Calu3 (cell line): ENCODE data around the gene ECHDC1. TPM values are rescaled to one million over a fixed set of nuclear protein-coding genes. Genes with fewer than 3 reads are reported as not detected.

Experiments
- Bru-seq: library from RNA; stranded (reverse); fragments of 400-500 nt; gene quantifications from one replicate; lab custom pipeline; 2021; lab: Mats Ljungman, UMichigan
- BruChase-seq, 2 experiments: library from RNA; stranded (reverse); fragments of 400-500 nt; gene quantifications; one replicate each; lab custom pipeline; 2021; lab: Mats Ljungman, UMichigan
- BruUV-seq: library from RNA; stranded (reverse); fragments of 400-500 nt; replicated peaks from 2 replicates; lab custom pipeline; 2021; lab: Mats Ljungman, UMichigan
- CTCF ChIA-PET: fragments of 300-600 bp; sonication (Branson Sonifier 250); formaldehyde crosslinking; loops from one replicate; lab custom pipeline; 2022; ENCODE audit warnings: antibody characterized with exemption; lab: Charles Lee
- DNase-seq: peaks from one replicate; pipeline ENCODE4 v3.0.0; 2022
- H3K27ac Mint-ChIP-seq: one replicate; pipeline ENCODE4 v1.8.0; 2022; ENCODE audit warnings: mixed read lengths; ENCODE audit not compliant: unreplicated experiment
- H3K27me3 Mint-ChIP-seq: one replicate; pipeline ENCODE4 v1.8.0; 2022; ENCODE audit warnings: mixed read lengths; ENCODE audit not compliant: unreplicated experiment
- H3K36me3 Mint-ChIP-seq: one replicate; pipeline ENCODE4 v1.8.0; 2022; ENCODE audit warnings: mild to moderate bottlenecking, moderate library complexity, mixed read lengths; ENCODE audit not compliant: insufficient read depth, unreplicated experiment
- H3K4me1 Mint-ChIP-seq: one replicate; pipeline ENCODE4 v1.8.0; 2022; ENCODE audit warnings: mild to moderate bottlenecking, low read depth, mixed read lengths; ENCODE audit not compliant: unreplicated experiment
- H3K4me3 Mint-ChIP-seq: one replicate; pipeline ENCODE4 v1.8.0; 2022; ENCODE audit warnings: mild to moderate bottlenecking, low read depth, moderate library complexity, mixed read lengths; ENCODE audit not compliant: unreplicated experiment
- H3K9me3 Mint-ChIP-seq: one replicate; pipeline ENCODE4 v1.8.0; 2022; ENCODE audit warnings: low read depth, mixed read lengths; ENCODE audit not compliant: unreplicated experiment
- CTCF ChIP-seq: fragments of 200-600 bp; IDR thresholded peaks from one replicate; pipeline ENCODE4 v1.8.0; 2022; ENCODE audit warnings: antibody characterized with exemption; ENCODE audit not compliant: unreplicated experiment
- intact Hi-C: fragments of 100-400 bp; cut with micrococcal nuclease; formaldehyde crosslinking; loops from one replicate; pipeline ENCODE4 v1.10.0; 2022; ENCODE audit not compliant: unreplicated experiment
- long read RNA-seq: library from polyadenylated mRNA; stranded (forward); transcript quantifications from one replicate; pipeline ENCODE4 v2.0.0, GENCODE V29; 2022
- total RNA-seq: library from RNA; stranded (reverse); gene quantifications from 2 replicates; pipeline ENCODE4 v1.2.3, GENCODE V29; 2022

The ECHDC1 gene
- total RNA-seq, result 30.3 and 42.5 TPM in 2 replicates
- percentile 84 among the genes with signal in this experiment for Bru-seq, nascent RNA
- BruChase-seq, experiment 1, labeled RNA remaining after a 6-hour chase, result percentile 78 among the genes with signal in this experiment
- BruChase-seq, experiment 2, labeled RNA remaining after a 2-hour chase, result percentile 72 among the genes with signal in this experiment
- long read RNA-seq, transcript ECHDC1-210 (6 exons, 2,341 nt), result major isoform, 36 of 71 reads
- long read RNA-seq, transcript ECHDC1-203 (5 exons, 1,354 nt), result minor isoform, 12 of 71 reads
- long read RNA-seq, partial matches to known transcripts, result 10 of 71 reads
- long read RNA-seq, other reads (novel, unspliced or antisense), result 9 of 71 reads

GRCh38 chr6:127342946-127343808 lies at the start of gene ECHDC1:
Gene ECHDC1 (minus strand): TSS chr6:127343609. CDS start chr6:127331028, 12,581 bp downstream.
- Mint-ChIP-seq H3K4me3 (no peak within 1 kb of the TSS), H3K27me3 (no peaks in the 10 kb centered on the region), H3K9me3 (no peaks in the 10 kb centered on the region), H3K4me1 (no peaks in the 10 kb centered on the region), H3K27ac (no peak within 1 kb of the TSS), H3K36me3 (no peaks in the 10 kb centered on the region)
- no TSS peak for BruUV-seq
- intact Hi-C loops, result loop anchor here (5.0 kb wide), 1 partner anchor 79 kb away; no protein-coding TSS in a partner anchor
- no peak for TF ChIP-seq CTCF
- CTCF ChIA-PET, result interaction anchor here (0.8 to 1.0 kb wide), 5 partner anchors 11 to 78 kb away, joined by 3 to 6 read pairs (median 3); partner anchors contain the start of gene RNF146
- peak; percentile 43 for DNase-seq

- Mint-ChIP-seq H3K4me1 (peaks cover 2% of the 10 kb centered on the region), H3K4me3 (no peak overlapping the region), H3K9me3 (no peaks in the 10 kb centered on the region), H3K27me3 (no peaks in the 10 kb centered on the region), H3K27ac (no peak overlapping the region), H3K36me3 (no peaks in the 10 kb centered on the region)
- intact Hi-C loops, result no loop called here
- DNase-seq, result no peak
- no peak for TF ChIP-seq CTCF
- CTCF ChIA-PET, result no interaction called here
- no TSS peak for BruUV-seq
Observed at GRCh38 chr6:127392301-127392700, 48.9 kb upstream of the ECHDC1 start.

GRCh38 chr6:127391094-127391953 lies 47.9 kb upstream of the ECHDC1 start:
- intact Hi-C loops, result no loop called here
- H3K9me3 Mint-ChIP-seq, result no peaks in the 10 kb centered on the region
- TF ChIP-seq CTCF, result no peak
- no peak overlapping the region for H3K27ac Mint-ChIP-seq
- no peaks in the 10 kb centered on the region for H3K4me1 Mint-ChIP-seq
- no peaks in the 10 kb centered on the region for H3K27me3 Mint-ChIP-seq
- BruUV-seq, result no TSS peak
- H3K36me3 Mint-ChIP-seq, result no peaks in the 10 kb centered on the region
- CTCF ChIA-PET, result no interaction called here
- DNase-seq, result no peak
- no peak overlapping the region for H3K4me3 Mint-ChIP-seq

- no peaks in the 10 kb centered on the region for H3K27me3 Mint-ChIP-seq
Observed at GRCh38 chr6:127389706-127390105, 46.3 kb upstream of the ECHDC1 start.

More at GRCh38 chr6:127389706-127390105, 46.3 kb upstream of the ECHDC1 start:
- CTCF ChIA-PET, result no interaction called here
- no peaks in the 10 kb centered on the region for H3K4me1 Mint-ChIP-seq
- intact Hi-C loops, result no loop called here
- no peaks in the 10 kb centered on the region for H3K9me3 Mint-ChIP-seq
- DNase-seq, result no peak
- TF ChIP-seq CTCF, result no peak
- no peak overlapping the region for H3K27ac Mint-ChIP-seq
- no TSS peak for BruUV-seq
- H3K36me3 Mint-ChIP-seq, result no peaks in the 10 kb centered on the region
- no peak overlapping the region for H3K4me3 Mint-ChIP-seq
